ENCODE measurements around the gene SFTA2. TPM values are rescaled to one million over a fixed set of nuclear protein-coding genes. Genes with fewer than 3 reads are reported as not detected.
"Not testable (repeated sequence)": the region's sequence is repeated elsewhere in the genome, so short reads cannot be mapped to it uniquely, and the experiment has no call there.

SFTA2 gene
- total RNA-seq, 2 donors from 2014 or later: not detected

- Histone ChIP-seq H3K36me3 (ENCODE audit: control insufficient read depth, insufficient read depth, low read length) (no peaks in the 10 kb centered on the region), H3K4me1 (ENCODE audit: control insufficient read depth, insufficient read depth, low read length) (no peaks in the 10 kb centered on the region), H3K9ac (ENCODE audit: extremely low read depth, low read length, poor library complexity, severe bottlenecking) (no peak overlapping the region), H3K27ac (ENCODE audit: low read depth, low read length) (no peak overlapping the region), H3K4me3 (ENCODE audit: low read length) (no peak overlapping the region), H3K27me3 (ENCODE audit: control insufficient read depth, insufficient read depth, low read length, poor library complexity, severe bottlenecking) (no peaks in the 10 kb centered on the region), H3K9me3 (ENCODE audit: control insufficient read depth, low read length) (no peaks in the 10 kb centered on the region)
- Mint-ChIP-seq H3K4me3 (no peak overlapping the region), H3K36me3 (ENCODE audit: low read depth) (no peaks in the 10 kb centered on the region), H3K9me3 (no peaks in the 10 kb centered on the region), H3K4me1 (no peaks in the 10 kb centered on the region), H3K27ac (no peak overlapping the region), H3K27me3 (ENCODE audit: insufficient read depth) (no peaks in the 10 kb centered on the region)
- peak; percentile 53 for DNase-seq
- 67 to 84% methylated on average over 4 of the region's 4 CpGs for WGBS, 2 experiments (ENCODE audit: insufficient coverage in 1 of 2, insufficient read length in 1 of 2)
- TF ChIP-seq CTCF (conservative IDR thresholded peaks at IDR 0.05): peak; percentile 50
Observed at GRCh38 chr6:30974490-30975252, 42.7 kb upstream of the SFTA2 start.

GRCh38 chr6:30972816-30973215 lies 40.8 kb upstream of the SFTA2 start:
- H3K4me1 ChIP-seq (ENCODE audit: control insufficient read depth, insufficient read depth, low read length): no peaks in the 10 kb centered on the region
- no peak overlapping the region for H3K9ac ChIP-seq (ENCODE audit: extremely low read depth, low read length, poor library complexity, severe bottlenecking)
- H3K27ac ChIP-seq (ENCODE audit: low read depth, low read length): no peak overlapping the region
- H3K9me3 ChIP-seq (ENCODE audit: control insufficient read depth, low read length): no peaks in the 10 kb centered on the region
- no peak overlapping the region for H3K27ac Mint-ChIP-seq
- DNase-seq: no peak
- no peaks in the 10 kb centered on the region for H3K27me3 Mint-ChIP-seq (ENCODE audit: insufficient read depth)
- WGBS, 2 experiments (ENCODE audit: insufficient coverage in 1 of 2, insufficient read length in 1 of 2): 93 to 95% methylated on average over 4 of the region's 4 CpGs
- H3K4me3 Mint-ChIP-seq: no peak overlapping the region
- H3K9me3 Mint-ChIP-seq: no peaks in the 10 kb centered on the region
- no peak for TF ChIP-seq CTCF (conservative IDR thresholded peaks at IDR 0.05)
- no peaks in the 10 kb centered on the region for H3K27me3 ChIP-seq (ENCODE audit: control insufficient read depth, insufficient read depth, low read length, poor library complexity, severe bottlenecking)
- H3K4me3 ChIP-seq (ENCODE audit: low read length): no peak overlapping the region
- no peaks in the 10 kb centered on the region for H3K4me1 Mint-ChIP-seq
- no peaks in the 10 kb centered on the region for H3K36me3 ChIP-seq (ENCODE audit: control insufficient read depth, insufficient read depth, low read length)
- H3K36me3 Mint-ChIP-seq (ENCODE audit: low read depth): no peaks in the 10 kb centered on the region

- 98 to 100% methylated on average over 2 to 4 of the region's 5 CpGs for WGBS, 2 experiments (ENCODE audit: insufficient coverage in 1 of 2, insufficient read length in 1 of 2)
- no peak overlapping the region for H3K4me3 Mint-ChIP-seq
- DNase-seq: no peak
- Histone ChIP-seq H3K9me3 (ENCODE audit: control insufficient read depth, low read length) (no peaks in the 10 kb centered on the region), H3K4me1 (ENCODE audit: control insufficient read depth, insufficient read depth, low read length) (no peaks in the 10 kb centered on the region), H3K4me3 (ENCODE audit: low read length) (no peak overlapping the region), H3K27me3 (ENCODE audit: control insufficient read depth, insufficient read depth, low read length, poor library complexity, severe bottlenecking) (no peaks in the 10 kb centered on the region), H3K36me3 (ENCODE audit: control insufficient read depth, insufficient read depth, low read length) (no peaks in the 10 kb centered on the region), H3K9ac (ENCODE audit: extremely low read depth, low read length, poor library complexity, severe bottlenecking) (no peak overlapping the region), H3K27ac (ENCODE audit: low read depth, low read length) (no peak overlapping the region)
- no peak overlapping the region for H3K27ac Mint-ChIP-seq
- H3K27me3 Mint-ChIP-seq (ENCODE audit: insufficient read depth): peaks cover 4% of the 10 kb centered on the region
- no peak for TF ChIP-seq CTCF (conservative IDR thresholded peaks at IDR 0.05)
- no peaks in the 10 kb centered on the region for H3K36me3 Mint-ChIP-seq (ENCODE audit: low read depth)
- peaks cover 9% of the 10 kb centered on the region for H3K4me1 Mint-ChIP-seq
- H3K9me3 Mint-ChIP-seq: no peaks in the 10 kb centered on the region
Observed at GRCh38 chr6:30970946-30971345, 39.0 kb upstream of the SFTA2 start.

- not testable (repeated sequence) for H3K4me1 ChIP-seq (ENCODE audit: control insufficient read depth, insufficient read depth, low read length); H3K9me3 Mint-ChIP-seq; H3K9me3 ChIP-seq (ENCODE audit: control insufficient read depth, low read length); DNase-seq; H3K4me1 Mint-ChIP-seq; H3K9ac ChIP-seq (ENCODE audit: extremely low read depth, low read length, poor library complexity, severe bottlenecking); H3K36me3 Mint-ChIP-seq (ENCODE audit: low read depth); H3K27me3 ChIP-seq (ENCODE audit: control insufficient read depth, insufficient read depth, low read length, poor library complexity, severe bottlenecking); H3K4me3 ChIP-seq (ENCODE audit: low read length); H3K27ac Mint-ChIP-seq; H3K36me3 ChIP-seq (ENCODE audit: control insufficient read depth, insufficient read depth, low read length); H3K27ac ChIP-seq (ENCODE audit: low read depth, low read length); H3K4me3 Mint-ChIP-seq
- peaks cover 20% of the 10 kb centered on the region for H3K27me3 Mint-ChIP-seq (ENCODE audit: insufficient read depth)
- WGBS, 2 experiments (ENCODE audit: insufficient coverage in 1 of 2, insufficient read length in 1 of 2): 90 to 99% methylated on average over 6 of the region's 6 CpGs
Observed at GRCh38 chr6:30969171-30969570, 37.2 kb upstream of the SFTA2 start.

Data from endodermal cell (in vitro differentiated cells).